ENCODE data around the gene ZNF471. TPM values are rescaled to one million over a fixed set of nuclear protein-coding genes. Genes with fewer than 3 reads are reported as not detected.

ZNF471 gene
- 0.07 and 0.09 TPM in 2 replicates for total RNA-seq

GRCh38 chr19:56507446-56508289 is at the start of gene ZNF471:
ZNF471 (plus strand) TSS chr19:56507855; CDS start chr19:56511572, 3,717 bp downstream.
- intact Hi-C loops (cut with micrococcal nuclease) = no loop called here

- intact Hi-C loops (cut with micrococcal nuclease) = no loop called here
Observed at GRCh38 chr19:56474308-56474707, 33.3 kb upstream of the ZNF471 start.

GRCh38 chr19:56476093-56476492 is 31.6 kb upstream of the ZNF471 start:
- intact Hi-C loops (cut with micrococcal nuclease) = no loop called here

GRCh38 chr19:56476651-56477428 is 30.8 kb upstream of the ZNF471 start, which contains the start of gene ZNF667:
ZNF667 (minus strand) TSS chr19:56477345; CDS start chr19:56462370, 14,975 bp downstream.
- intact Hi-C loops (cut with micrococcal nuclease) = no loop called here

- intact Hi-C loops (cut with micrococcal nuclease) = no loop called here
Observed at GRCh38 chr19:56477429-56478338, 30.0 kb upstream of the ZNF471 start.

GRCh38 chr19:56491399-56491798 is 16.3 kb upstream of the ZNF471 start:
- intact Hi-C loops (cut with micrococcal nuclease) = no loop called here

GRCh38 chr19:56504581-56504980 is 3.1 kb upstream of the ZNF471 start:
- intact Hi-C loops (cut with micrococcal nuclease) = no loop called here

GRCh38 chr19:56508290-56508778 is 679 bp downstream of the ZNF471 start:
- intact Hi-C loops (cut with micrococcal nuclease) = no loop called here

GRCh38 chr19:56525214-56525860 is 17.7 kb downstream of the ZNF471 start:
- intact Hi-C loops (cut with micrococcal nuclease) = no loop called here

- intact Hi-C loops (cut with micrococcal nuclease) = no loop called here
Observed at GRCh38 chr19:56537442-56537841, 29.8 kb downstream of the ZNF471 start.

- intact Hi-C loops (cut with micrococcal nuclease) = loop anchor here (1.0 kb wide), 2 partner anchors 29 to 145 kb away; partner anchors contain the start of genes ZNF470 and ZNF582
Observed at GRCh38 chr19:56538254-56538760, 30.7 kb downstream of the ZNF471 start.

- intact Hi-C loops (cut with micrococcal nuclease) = loop anchor here (1.0 kb wide), 2 partner anchors 28 to 146 kb away; partner anchors contain the start of genes ZNF470 and ZNF582
Observed at GRCh38 chr19:56538761-56539263, 31.2 kb downstream of the ZNF471 start, which contains the start of gene ZFP28. ZFP28 (plus strand) TSS chr19:56538948; CDS start chr19:56539019, 71 bp downstream.

GRCh38 chr19:56543776-56544175 is 36.1 kb downstream of the ZNF471 start:
- intact Hi-C loops (cut with micrococcal nuclease) = no loop called here

- intact Hi-C loops (cut with micrococcal nuclease) = no loop called here
Observed at GRCh38 chr19:56547535-56547934, 39.9 kb downstream of the ZNF471 start.

GRCh38 chr19:56554272-56554869 is 46.7 kb downstream of the ZNF471 start:
- intact Hi-C loops (cut with micrococcal nuclease) = no loop called here

GRCh38 chr19:56562766-56563165 is 55.1 kb downstream of the ZNF471 start:
- intact Hi-C loops (cut with micrococcal nuclease) = no loop called here

GRCh38 chr19:56566904-56567273 is 59.2 kb downstream of the ZNF471 start:
- intact Hi-C loops (cut with micrococcal nuclease) = loop anchor here (1.0 kb wide), 3 partner anchors 28 to 253 kb away; partner anchors contain the start of genes ZFP28, ZNF71 and ZSCAN5A

GRCh38 chr19:56567274-56568120 is 59.8 kb downstream of the ZNF471 start, which contains the start of gene ZNF470:
ZNF470 (plus strand) TSS chr19:56567468; CDS start chr19:56570312, 2,844 bp downstream.
- intact Hi-C loops (cut with micrococcal nuclease) = loop anchor here (1.0 kb wide), 3 partner anchors 28 to 253 kb away; partner anchors contain the start of genes ZFP28, ZNF71 and ZSCAN5A
